Fibroblast of pulmonary artery (primary cell): Measurements from ENCODE around the gene SLC35F3.

Experiments used
- DNase-seq: peaks from one replicate; pipeline ENCODE4 v3.0.0-alpha.2; 2010; ENCODE audit warnings: low read depth
- H3K4me3 ChIP-seq: replicated peaks from 2 replicates; pipeline ENCODE4 v1.5.1; 2011; ENCODE audit warnings: low read depth, mild to moderate bottlenecking, control low read depth, low read length, moderate library complexity
- CTCF ChIP-seq: IDR thresholded peaks from 2 replicates; pipeline ENCODE4 v1.5.1; 2011; ENCODE audit warnings: mild to moderate bottlenecking, control low read depth, low read length, inconsistent platforms; ENCODE audit errors: missing control alignments

Gene SLC35F3

GRCh38 chr1:234361102-234361603 is 456.7 kb downstream of the SLC35F3 start:
- TF ChIP-seq CTCF: no peak
- no peak overlapping the region for H3K4me3 ChIP-seq
- DNase-seq: no peak

- no peak overlapping the region for H3K4me3 ChIP-seq
- no peak for DNase-seq
- no peak for TF ChIP-seq CTCF
These were observed 458.1 kb downstream of the SLC35F3 start for GRCh38 chr1:234362558-234362957.

- TF ChIP-seq CTCF: no peak
- DNase-seq: no peak
- no peak overlapping the region for H3K4me3 ChIP-seq
These were observed 464.0 kb downstream of the SLC35F3 start for GRCh38 chr1:234368320-234369032.

GRCh38 chr1:234369033-234369430 is 464.6 kb downstream of the SLC35F3 start:
- no peak for TF ChIP-seq CTCF
- H3K4me3 ChIP-seq: no peak overlapping the region
- no peak for DNase-seq

DNA sequence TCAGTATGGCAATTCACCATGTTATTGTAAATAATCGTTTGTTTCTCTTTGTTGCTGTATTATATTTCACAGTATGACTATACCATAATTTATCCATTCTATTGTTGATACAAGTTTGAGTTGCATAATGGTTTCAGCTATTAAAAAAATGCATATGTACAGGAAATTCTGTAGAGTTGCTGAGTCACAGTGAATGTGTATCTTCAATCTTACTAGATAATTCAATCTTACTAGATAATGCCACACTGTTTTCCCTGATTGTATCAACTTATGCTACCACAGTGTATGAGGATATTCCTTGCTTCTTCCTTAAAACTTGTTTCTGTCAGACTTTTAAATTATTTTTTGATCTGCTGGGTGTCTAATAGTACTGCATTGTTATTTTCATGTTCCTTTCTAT is 465.3 kb downstream of the SLC35F3 start:
- TF ChIP-seq CTCF: no peak
- DNase-seq: peak; percentile 57
- no peak overlapping the region for H3K4me3 ChIP-seq

- no peak for TF ChIP-seq CTCF
- DNase-seq: no peak
- H3K4me3 ChIP-seq: no peak overlapping the region
These were observed 466.9 kb downstream of the SLC35F3 start for GRCh38 chr1:234371414-234371813.

- DNase-seq: no peak
- TF ChIP-seq CTCF: no peak
- H3K4me3 ChIP-seq: peak overlapping the region; percentile 81
These were observed 467.7 kb downstream of the SLC35F3 start for GRCh38 chr1:234372011-234372757.
